Measurements from ENCODE around the gene ATP10B.

GRCh38 chr5:160628619-160628968 lies 223.4 kb downstream of the ATP10B start:
- TF ChIP-seq CTCF (conservative IDR thresholded peaks at IDR 0.05; ENCODE audit: low read length), result no peak
- TF ChIP-seq EZH2phosphoT487 (IDR thresholded peaks at IDR 0.05; ENCODE audit: borderline replicate concordance, low read depth, low read length), result no peak
